ENCODE measurements around the gene SLC2A10. TPM values are rescaled to one million over a fixed set of nuclear protein-coding genes. Genes with fewer than 3 reads are reported as not detected.

Gene SLC2A10
- total RNA-seq, 1 experiment from 2014 or later: 4.2 TPM

GRCh38 chr20:46704714-46705377 lies 4.6 kb upstream of the SLC2A10 start:
- Mint-ChIP-seq H3K4me3 (ENCODE audit: unreplicated experiment) (no peak overlapping the region), H3K4me1 (ENCODE audit: low read depth, unreplicated experiment) (peaks cover 12% of the 10 kb centered on the region), H3K27ac (ENCODE audit: unreplicated experiment) (no peak overlapping the region), H3K36me3 (ENCODE audit: insufficient read depth, unreplicated experiment) (peaks cover 1% of the 10 kb centered on the region), H3K9me3 (ENCODE audit: unreplicated experiment) (peaks cover 22% of the 10 kb centered on the region), H3K27me3 (ENCODE audit: insufficient read depth, unreplicated experiment) (no peaks in the 10 kb centered on the region)
- TF ChIP-seq CTCF (IDR thresholded peaks at IDR 0.05; ENCODE audit: insufficient read depth in 1 of 2, low read depth in 1 of 2, low read length in 1 of 2, severe bottlenecking in 1 of 2, unreplicated experiment in 1 of 2): no peak
- Histone ChIP-seq H3K36me3 (ENCODE audit: control insufficient read depth, insufficient read depth, low read length) (no peaks in the 10 kb centered on the region), H3K9me3 (peaks cover 12% of the 10 kb centered on the region; the same call in 1 of the 2 replicates), H3K27me3 (replicated peaks; ENCODE audit: control insufficient read depth, insufficient read depth, low read length) (0 out of 2 replicates have a peak, but pooled peaks cover 1% of the 10 kb centered on the region), H3K4me1 (peaks cover 12% of the 10 kb centered on the region), H3K4me3 (ENCODE audit: low read depth, low read length) (no peak overlapping the region)
- no TSS peak for BruUV-seq (replicated peaks)
- CTCF ChIA-PET: interaction anchor here (0.6 kb wide), 1 partner anchor 10 kb away, joined by 3 read pairs; no protein-coding TSS in a partner anchor
- POLR2A ChIA-PET: no interaction called here
- intact Hi-C loops (cut with micrococcal nuclease; ENCODE audit: unreplicated experiment): no loop called here
- no peak for DNase-seq

GRCh38 chr20:46705378-46705729 lies 4.1 kb upstream of the SLC2A10 start:
- no peak overlapping the region for H3K4me3 Mint-ChIP-seq (ENCODE audit: unreplicated experiment)
- no peak for TF ChIP-seq CTCF (IDR thresholded peaks at IDR 0.05; ENCODE audit: insufficient read depth in 1 of 2, low read depth in 1 of 2, low read length in 1 of 2, severe bottlenecking in 1 of 2, unreplicated experiment in 1 of 2)
- H3K4me1 Mint-ChIP-seq (ENCODE audit: low read depth, unreplicated experiment): peaks cover 17% of the 10 kb centered on the region
- H3K36me3 Mint-ChIP-seq (ENCODE audit: insufficient read depth, unreplicated experiment): peaks cover 6% of the 10 kb centered on the region
- H3K36me3 ChIP-seq (ENCODE audit: control insufficient read depth, insufficient read depth, low read length): no peaks in the 10 kb centered on the region
- H3K4me3 ChIP-seq (ENCODE audit: low read depth, low read length): no peak overlapping the region
- H3K9me3 ChIP-seq: peaks cover 12% of the 10 kb centered on the region; the same call in 1 of the 2 replicates
- ChIA-PET CTCF (no interaction called here), POLR2A (no interaction called here)
- H3K27me3 Mint-ChIP-seq (ENCODE audit: insufficient read depth, unreplicated experiment): no peaks in the 10 kb centered on the region
- BruUV-seq (replicated peaks): no TSS peak
- no peaks in the 10 kb centered on the region for H3K27me3 ChIP-seq (replicated peaks; ENCODE audit: control insufficient read depth, insufficient read depth, low read length)
- DNase-seq: no peak
- H3K4me1 ChIP-seq: peaks cover 15% of the 10 kb centered on the region
- no peak overlapping the region for H3K27ac Mint-ChIP-seq (ENCODE audit: unreplicated experiment)
- peaks cover 22% of the 10 kb centered on the region for H3K9me3 Mint-ChIP-seq (ENCODE audit: unreplicated experiment)
- intact Hi-C loops (cut with micrococcal nuclease; ENCODE audit: unreplicated experiment): no loop called here

GRCh38 chr20:46706242-46706641 lies 3.2 kb upstream of the SLC2A10 start:
- peaks cover 12% of the 10 kb centered on the region; the same call in 1 of the 2 replicates for H3K9me3 ChIP-seq
- peaks cover 22% of the 10 kb centered on the region for H3K9me3 Mint-ChIP-seq (ENCODE audit: unreplicated experiment)
- peaks cover 6% of the 10 kb centered on the region for H3K36me3 Mint-ChIP-seq (ENCODE audit: insufficient read depth, unreplicated experiment)
- no peaks in the 10 kb centered on the region for H3K27me3 ChIP-seq (replicated peaks; ENCODE audit: control insufficient read depth, insufficient read depth, low read length)
- TF ChIP-seq CTCF (IDR thresholded peaks at IDR 0.05; ENCODE audit: insufficient read depth in 1 of 2, low read depth in 1 of 2, low read length in 1 of 2, severe bottlenecking in 1 of 2, unreplicated experiment in 1 of 2): no peak
- H3K27ac Mint-ChIP-seq (ENCODE audit: unreplicated experiment): no peak overlapping the region
- H3K4me3 ChIP-seq (ENCODE audit: low read depth, low read length): no peak overlapping the region
- H3K4me1 ChIP-seq: peaks cover 17% of the 10 kb centered on the region
- intact Hi-C loops (cut with micrococcal nuclease; ENCODE audit: unreplicated experiment): no loop called here
- POLR2A ChIA-PET: no interaction called here
- CTCF ChIA-PET: no interaction called here
- no TSS peak for BruUV-seq (replicated peaks)
- no peak for DNase-seq
- no peak overlapping the region for H3K4me3 Mint-ChIP-seq (ENCODE audit: unreplicated experiment)
- H3K36me3 ChIP-seq (ENCODE audit: control insufficient read depth, insufficient read depth, low read length): no peaks in the 10 kb centered on the region
- no peaks in the 10 kb centered on the region for H3K27me3 Mint-ChIP-seq (ENCODE audit: insufficient read depth, unreplicated experiment)
- peaks cover 21% of the 10 kb centered on the region for H3K4me1 Mint-ChIP-seq (ENCODE audit: low read depth, unreplicated experiment)
